HepG2 (cell line): ENCODE results near the gene IL12A.

Source experiments
- JUN ChIP-seq: sonication (generic); formaldehyde crosslinking; IDR thresholded peaks from 2 replicates; pipeline ENCODE4 v1.4.0; 2020; ENCODE audit warnings: mild to moderate bottlenecking, missing genetic modification reagents
- ZC3H13 ChIP-seq: sonication (generic); formaldehyde crosslinking; IDR thresholded peaks from 2 replicates; pipeline ENCODE4 v1.8.1; 2023; ENCODE audit warnings: mild to moderate bottlenecking, missing genetic modification reagents, moderate library complexity
- ZNF143 ChIP-seq: sonication (generic); formaldehyde crosslinking; IDR thresholded peaks from 2 replicates; pipeline ENCODE4 v1.4.0; 2020; ENCODE audit warnings: missing genetic modification reagents
- TF ChIP-seq, protein P1 (sequence below): IDR thresholded peaks from 2 replicates; pipeline ENCODE4 v1.6.1; 2012; ENCODE audit warnings: inconsistent platforms

DNA sequence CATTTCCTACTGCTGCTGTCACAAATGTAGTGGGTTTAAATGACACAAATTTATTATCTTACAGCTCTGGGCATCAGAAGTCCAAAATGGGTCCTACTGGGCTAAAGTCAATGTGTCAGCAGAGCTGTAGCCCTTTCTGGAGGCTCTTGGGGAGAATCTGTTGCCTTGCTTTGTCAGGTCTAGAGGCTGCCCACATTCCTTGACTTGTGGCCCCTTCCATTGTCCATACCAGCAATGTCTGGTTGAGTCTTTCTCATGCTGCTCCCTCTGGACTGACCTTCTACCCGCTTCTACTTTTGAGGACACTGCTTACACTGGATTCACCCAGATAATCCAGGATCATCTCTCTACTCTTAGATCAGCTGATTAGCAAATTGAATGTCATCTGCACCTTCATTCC is 3.0 kb downstream of the IL12A start:
- no peak for TF ChIP-seq ZNF143 (CRISPR knock-in tag)
- TF ChIP-seq, protein P1, sequence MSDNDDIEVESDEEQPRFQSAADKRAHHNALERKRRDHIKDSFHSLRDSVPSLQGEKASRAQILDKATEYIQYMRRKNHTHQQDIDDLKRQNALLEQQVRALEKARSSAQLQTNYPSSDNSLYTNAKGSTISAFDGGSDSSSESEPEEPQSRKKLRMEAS = no peak
- TF ChIP-seq ZC3H13 (CRISPR knock-in tag) = no peak
- TF ChIP-seq JUN (CRISPR knock-in tag) = no peak
